A549 treated with AZD9567 at 1 μM for 4 hours (cell line): ENCODE measurements around the gene APOBEC3A. TPM values are rescaled to one million over a fixed set of nuclear protein-coding genes. Genes with fewer than 3 reads are reported as not detected.

Source experiments
- total RNA-seq: library from RNA; stranded (reverse); fragments of 200-300 nt; extraction: Qiagen RNA extraction; gene quantifications from 5 replicates; pipeline ENCODE4 v1.2.3, GENCODE V29; 2022; ENCODE audit not compliant: insufficient read depth

Gene APOBEC3A
- 0.06 TPM in 1 of 5 replicates, not detected in the others for total RNA-seq

DNA sequence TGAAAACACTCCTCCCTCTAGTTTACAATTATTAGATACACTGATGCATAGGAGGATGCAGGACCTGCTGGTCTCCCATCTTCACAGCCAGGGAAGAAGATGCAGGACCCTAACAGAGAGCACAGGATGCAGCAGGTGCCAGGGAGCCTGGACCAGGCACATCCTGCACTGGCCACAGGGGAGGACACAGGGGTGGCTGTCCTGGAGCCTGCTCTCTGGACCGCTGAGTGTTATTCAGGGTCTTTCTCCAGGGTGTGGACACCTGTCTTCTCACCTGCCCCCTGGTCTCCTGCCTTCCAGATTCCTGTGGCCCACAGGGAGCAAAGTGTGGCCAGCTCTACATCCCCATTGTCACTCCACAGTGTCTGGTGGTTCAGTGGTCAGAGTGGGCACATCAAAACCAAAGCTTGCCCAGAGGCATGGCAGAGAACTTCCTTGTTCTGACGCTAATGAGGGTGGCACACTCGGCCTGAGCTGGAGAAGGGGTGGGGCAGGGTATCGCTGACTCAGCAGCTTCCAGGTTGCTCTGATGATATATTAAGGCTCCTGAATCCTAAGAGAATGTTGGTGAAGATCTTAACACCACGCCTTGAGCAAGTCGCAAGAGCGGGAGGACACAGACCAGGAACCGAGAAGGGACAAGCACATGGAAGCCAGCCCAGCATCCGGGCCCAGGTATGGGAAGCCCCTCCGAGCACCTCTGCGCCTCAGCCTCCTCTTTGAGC, at the start of gene APOBEC3A:
APOBEC3A (plus strand) TSS at position 564 of the 725 bp plus-strand sequence; CDS start at position 647, 83 bp downstream.

DNA sequence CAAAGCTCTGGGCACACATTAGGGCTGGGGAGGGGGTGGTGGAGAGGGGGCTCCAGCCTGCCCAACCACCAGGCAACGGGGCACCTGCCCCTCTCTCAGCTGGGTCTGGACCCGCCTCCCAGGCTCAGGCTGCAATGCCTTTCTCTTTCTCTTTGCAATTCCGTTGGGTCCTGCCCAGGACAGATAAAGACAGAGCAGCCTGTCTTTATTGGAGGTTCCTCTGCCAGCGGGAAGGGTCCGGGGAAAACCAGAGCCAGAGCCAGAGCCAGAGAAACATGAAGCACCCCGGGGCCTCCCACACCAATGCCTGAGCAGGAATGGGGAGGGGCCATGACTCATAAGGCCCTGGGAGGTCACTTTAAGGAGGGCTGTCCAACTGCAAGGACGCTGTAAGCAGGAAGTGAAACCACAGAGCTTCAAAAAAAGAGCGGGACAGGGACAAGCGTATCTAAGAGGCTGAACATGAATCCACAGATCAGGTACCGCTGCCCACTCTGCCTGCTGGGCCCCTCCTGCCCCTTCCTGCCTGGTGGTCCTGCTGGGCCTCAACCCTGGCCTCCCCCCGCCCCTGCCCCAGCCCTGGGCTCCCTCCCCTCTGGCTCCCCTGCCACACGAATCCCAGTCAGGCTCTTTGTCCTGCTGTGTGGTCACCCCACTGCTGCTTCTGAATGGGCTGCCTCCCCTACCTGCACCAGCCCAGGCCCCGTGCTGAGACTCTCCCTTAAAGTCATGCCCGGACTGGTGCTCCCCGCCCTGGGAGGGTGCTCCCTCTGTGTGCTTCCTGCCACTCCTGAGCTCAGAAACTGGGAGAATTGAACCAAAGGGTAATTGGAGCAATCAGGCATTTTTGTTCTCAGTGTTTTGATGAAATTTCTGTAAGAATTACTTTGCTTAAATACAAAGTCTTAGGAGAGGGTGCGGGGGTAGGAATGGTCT, 24.9 kb downstream of the APOBEC3A start, which contains the start of gene APOBEC3B:
APOBEC3B (plus strand) TSS at position 356 of the 936 bp plus-strand sequence; CDS start at position 463, 107 bp downstream.

Other genes with a start within 250 kb of the APOBEC3A start
- gene SUN2, start 201.6 kb upstream of the APOBEC3A start, total RNA-seq, result 21.9 to 38.3 TPM (median 35.5 TPM) in 5 replicates
- 6.8 to 11.5 TPM (median 10.6 TPM) in 5 replicates for gene DNAL4, start 163.5 kb upstream of the APOBEC3A start, total RNA-seq
- 9.4 to 11.4 TPM (median 10.5 TPM) in 5 replicates for gene NPTXR, start 113.6 kb upstream of the APOBEC3A start, total RNA-seq
- 27.5 to 30.3 TPM (median 28.6 TPM) in 5 replicates for gene CBX6, start 85.4 kb upstream of the APOBEC3A start, total RNA-seq
- gene APOBEC3B, start 24.7 kb downstream of the APOBEC3A start, total RNA-seq, result 24.7 to 30.0 TPM (median 26.3 TPM) in 5 replicates
- 23.9 to 33.0 TPM (median 24.2 TPM) in 5 replicates for gene APOBEC3C, start 56.6 kb downstream of the APOBEC3A start, total RNA-seq
- 0.20 to 0.48 TPM (median 0.38 TPM) in 4 of 5 replicates, not detected in the other for gene APOBEC3D, start 63.5 kb downstream of the APOBEC3A start, total RNA-seq
- 1.5 to 2.5 TPM (median 2.1 TPM) in 4 of 5 replicates, not detected in the other for gene APOBEC3F, start 83.3 kb downstream of the APOBEC3A start, total RNA-seq
- gene APOBEC3G, start 119.7 kb downstream of the APOBEC3A start, total RNA-seq, result 0.06 to 0.08 TPM (median 0.08 TPM) in 3 of 5 replicates, not detected in the others
- gene APOBEC3H, start 139.6 kb downstream of the APOBEC3A start, total RNA-seq, result 0.19 to 0.45 TPM (median 0.31 TPM) in 4 of 5 replicates, not detected in the other
- 0.78 to 1.3 TPM (median 1.1 TPM) in 5 replicates for gene CBX7, start 195.1 kb downstream of the APOBEC3A start, total RNA-seq